D721Med (cell line): ENCODE results near the gene PSEN1.

Experiments used
- DNase-seq: peaks from one replicate; pipeline ENCODE4 v3.0.0; 2011; ENCODE audit warnings: low spot score; ENCODE audit not compliant: insufficient read length
- FAIRE-seq: peaks from 2 replicates; lab custom pipeline; 2011; peaks lifted over from hg19 to GRCh38; lab: Jason Lieb, UNC
- CTCF ChIP-seq: IDR thresholded peaks from 2 replicates; pipeline ENCODE4 v1.5.1; 2012; ENCODE audit warnings: mild to moderate bottlenecking, control low read depth; ENCODE audit not compliant: insufficient read depth; ENCODE audit errors: missing control alignments

The PSEN1 gene

GRCh38 chr14:73258076-73258475 lies 121.8 kb downstream of the PSEN1 start:
- no peak for DNase-seq
- FAIRE-seq: no peak
- no peak for TF ChIP-seq CTCF

- no peak for FAIRE-seq
- TF ChIP-seq CTCF: no peak
- no peak for DNase-seq
These were observed 122.7 kb downstream of the PSEN1 start for GRCh38 chr14:73258845-73259611.

- TF ChIP-seq CTCF: no peak
- DNase-seq (no peak), FAIRE-seq (no peak)
These were observed 123.5 kb downstream of the PSEN1 start for GRCh38 chr14:73259837-73260236.

- no peak for TF ChIP-seq CTCF
- DNase-seq (no peak), FAIRE-seq (no peak)
These were observed 124.3 kb downstream of the PSEN1 start for GRCh38 chr14:73260574-73260973.

GRCh38 chr14:73261075-73261474 lies 124.8 kb downstream of the PSEN1 start:
- no peak for FAIRE-seq
- no peak for TF ChIP-seq CTCF
- no peak for DNase-seq

- FAIRE-seq (no peak), DNase-seq (no peak)
- TF ChIP-seq CTCF: no peak
These were observed 125.5 kb downstream of the PSEN1 start for GRCh38 chr14:73261520-73262426.
